K562 treated with DMSO at 1 percent for 4 hours (cell line): Measurements from ENCODE around the gene KRTAP2-2. TPM values are rescaled to one million over a fixed set of nuclear protein-coding genes. Genes with fewer than 3 reads are reported as not detected.

Experiments used
- total RNA-seq: library from RNA; unstranded; fragments of 300-600 nt; gene quantifications from 2 replicates; pipeline ENCODE4 v1.2.3, GENCODE V29; 2022; ENCODE audit not compliant: insufficient read depth

KRTAP2-2 gene
- not detected in 2 replicates for total RNA-seq

GRCh38 chr17:41055130-41055529 lies at the start of gene KRTAP2-2:
TSS of gene KRTAP2-2 (minus strand) at chr17:41055230. CDS start at chr17:41055211, 19 bp downstream.

DNA sequence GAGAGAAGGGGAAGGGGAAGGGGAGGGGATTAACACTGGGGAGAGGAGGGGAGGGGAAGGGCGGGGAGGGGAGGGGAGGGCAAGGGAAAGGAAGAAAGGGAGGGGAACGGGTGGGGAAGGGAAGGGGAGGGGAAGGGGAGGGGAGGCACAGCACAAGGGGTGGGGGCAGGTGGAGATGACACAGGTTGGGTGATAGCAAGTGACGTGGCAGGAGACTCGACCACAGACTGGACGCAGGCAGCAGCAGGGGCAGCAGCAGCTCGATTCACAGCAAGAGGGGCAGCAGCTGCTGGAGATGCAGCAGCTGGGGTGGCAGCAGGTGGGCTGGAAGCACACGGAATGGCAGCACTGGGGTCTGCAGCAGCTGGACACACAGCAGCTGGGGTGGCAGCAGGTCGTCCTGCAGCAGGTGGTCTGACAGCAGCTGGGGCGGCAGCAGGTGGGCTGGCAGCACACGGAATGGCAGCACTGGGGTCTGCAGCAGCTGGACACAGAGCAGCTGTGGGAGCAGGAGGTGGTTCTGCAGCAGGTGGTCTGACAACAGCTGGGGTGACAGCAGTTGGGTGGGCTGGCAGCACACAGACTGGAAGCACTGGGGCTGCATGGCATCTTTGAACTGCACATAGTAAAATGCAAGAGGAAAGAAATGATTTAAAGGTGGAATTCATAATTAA lies 46.7 kb upstream of the KRTAP2-2 start, which contains the start of gene KRTAP4-16:
Gene KRTAP4-16 (minus strand): TSS at position 624 of the 674 bp plus-strand sequence. CDS start 0 bp downstream, at position 624.

GRCh38 chr17:41098042-41098441 lies 43.0 kb upstream of the KRTAP2-2 start, which contains the start of gene KRTAP4-8:
TSS of gene KRTAP4-8 (minus strand) at chr17:41098142. CDS start at chr17:41098084, 58 bp downstream.

GRCh38 chr17:41084100-41084856 lies 29.2 kb upstream of the KRTAP2-2 start, which contains the start of gene KRTAP4-7:
TSS of gene KRTAP4-7 (plus strand) at chr17:41084150. CDS start at chr17:41084207, 57 bp downstream.

GRCh38 chr17:41065829-41066624 lies 11.0 kb upstream of the KRTAP2-2 start, which contains the start of gene KRTAP2-4:
TSS of gene KRTAP2-4 (minus strand) at chr17:41065879. CDS start at chr17:41065845, 34 bp downstream.

GRCh38 chr17:41060052-41060604 lies 5.1 kb upstream of the KRTAP2-2 start, which contains the start of gene KRTAP2-3:
TSS of gene KRTAP2-3 (minus strand) at chr17:41060114. CDS start at chr17:41060050, 64 bp downstream.

GRCh38 chr17:41046735-41047465 lies 8.1 kb downstream of the KRTAP2-2 start, which contains the start of gene KRTAP2-1:
TSS of gene KRTAP2-1 (minus strand) at chr17:41047316. CDS start at chr17:41047267, 49 bp downstream.

GRCh38 chr17:41040783-41041571 lies 14.1 kb downstream of the KRTAP2-2 start, which contains the start of gene KRTAP1-1:
TSS of gene KRTAP1-1 (minus strand) at chr17:41041450. CDS start at chr17:41041397, 53 bp downstream.

GRCh38 chr17:41034346-41034935 lies 20.6 kb downstream of the KRTAP2-2 start, which contains the start of gene KRTAP1-3:
TSS of gene KRTAP1-3 (minus strand) at chr17:41034874. CDS start at chr17:41034821, 53 bp downstream.

DNA sequence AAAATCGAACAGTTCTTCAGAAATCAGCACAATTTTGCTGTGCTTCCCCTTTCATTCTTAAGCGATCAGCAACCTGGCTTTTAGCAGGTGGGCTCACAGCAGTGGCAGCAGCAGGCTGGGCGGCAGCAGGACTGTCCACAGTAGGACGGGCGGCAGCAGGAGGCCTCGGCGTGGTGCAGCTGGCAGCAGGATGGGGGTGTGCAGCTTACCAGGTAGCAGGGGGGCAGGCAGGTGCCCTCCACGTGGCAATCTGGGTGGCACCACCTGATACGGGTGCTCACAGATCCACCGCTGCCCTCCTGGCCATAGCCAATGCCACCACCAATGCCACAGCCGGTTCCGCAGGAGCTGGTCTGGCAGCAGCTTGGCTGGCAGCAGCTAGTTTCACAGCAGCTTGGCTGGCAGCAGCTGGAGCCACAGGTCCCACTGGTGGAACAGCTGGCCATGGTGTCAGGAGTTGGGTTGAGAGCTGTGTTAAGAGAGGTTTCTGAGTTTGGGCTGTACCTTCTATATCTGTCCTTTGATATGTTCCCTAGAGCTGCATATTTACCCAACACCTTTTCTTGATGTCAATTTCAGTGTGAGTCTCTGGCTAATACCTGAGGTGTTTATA lies 25.3 kb downstream of the KRTAP2-2 start, which contains the start of gene KRTAP1-4:
Gene KRTAP1-4 (minus strand): TSS at position 563 of the 613 bp plus-strand sequence. CDS start 117 bp downstream, at position 446.

DNA sequence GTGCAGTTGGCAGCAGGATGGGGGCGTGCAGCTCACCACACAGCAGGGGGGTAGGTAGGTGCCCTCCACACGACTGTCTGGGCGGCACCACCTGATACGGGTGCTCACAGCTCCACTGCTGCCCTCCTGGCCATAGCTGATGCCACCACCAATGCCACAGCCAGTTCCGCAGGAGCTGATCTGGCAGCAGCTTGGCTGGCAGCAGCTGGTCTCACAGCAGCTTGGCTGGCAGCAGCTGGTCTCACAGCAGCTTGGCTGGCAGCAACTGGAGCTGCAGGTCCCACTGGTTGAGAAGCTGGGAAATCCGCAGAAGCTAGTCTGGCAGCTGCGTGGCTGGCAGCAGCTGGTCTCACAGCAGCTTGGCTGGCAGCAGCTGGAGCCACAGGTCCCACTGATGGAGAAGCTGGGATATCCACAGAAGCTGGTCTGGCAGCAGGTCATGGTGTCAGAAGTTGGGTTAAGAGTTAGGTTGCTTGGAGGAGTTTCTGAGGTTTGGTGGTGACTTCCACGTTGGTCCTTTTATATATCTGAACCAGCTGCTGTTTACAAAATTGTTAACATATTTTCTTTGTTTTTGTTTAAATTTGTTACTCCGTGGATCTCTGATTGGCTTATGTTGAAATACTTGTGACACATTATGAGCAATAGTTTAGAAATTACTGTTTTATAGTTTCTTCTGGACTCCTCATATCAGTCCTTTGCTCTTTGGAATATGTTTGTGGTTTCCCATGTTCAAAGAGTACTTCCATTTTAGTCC lies 28.1 kb downstream of the KRTAP2-2 start, which contains the start of gene KRTAP1-5:
Gene KRTAP1-5 (minus strand): TSS at position 494 of the 757 bp plus-strand sequence. CDS start 53 bp downstream, at position 441.

DNA sequence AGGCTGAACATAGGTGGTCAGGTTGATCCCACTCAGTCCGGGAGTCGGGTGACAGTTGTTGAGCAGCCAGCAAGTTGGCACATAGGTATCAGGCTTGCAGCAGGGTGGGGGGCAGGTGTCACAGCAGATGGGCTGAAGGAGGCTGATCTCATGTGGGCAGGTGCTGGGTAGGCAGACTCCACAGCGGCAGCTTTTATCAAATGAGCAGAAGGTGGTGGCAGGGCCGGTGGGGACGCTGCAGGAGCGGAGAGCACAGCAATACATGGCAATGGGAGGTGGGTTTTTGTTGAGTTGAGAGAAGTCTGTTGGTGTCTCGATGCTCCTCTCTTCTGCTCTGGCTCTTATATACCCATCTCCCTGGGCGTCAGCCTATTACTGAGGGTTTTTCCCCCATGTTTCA lies 46.2 kb downstream of the KRTAP2-2 start, which contains the start of gene KRTAP3-1:
Gene KRTAP3-1 (minus strand): TSS at position 318 of the 400 bp plus-strand sequence. CDS start 54 bp downstream, at position 264.

Other genes starting within 250 kb of the KRTAP2-2 start
- 46.6 and 60.8 TPM in 2 replicates for gene KRT10, start 232.6 kb downstream of the KRTAP2-2 start, total RNA-seq
- 5.7 and 8.8 TPM in 2 replicates for gene KRT12, start 188.0 kb downstream of the KRTAP2-2 start, total RNA-seq
- gene KRT20, start 170.0 kb downstream of the KRTAP2-2 start, total RNA-seq = not detected in 2 replicates
- not detected in 2 replicates for gene KRT23, start 117.6 kb downstream of the KRTAP2-2 start, total RNA-seq
- gene KRT39, start 88.3 kb downstream of the KRTAP2-2 start, total RNA-seq = not detected in 2 replicates
- gene KRT40, start 70.9 kb downstream of the KRTAP2-2 start, total RNA-seq = not detected in 2 replicates
- gene KRTAP3-3, start 61.1 kb downstream of the KRTAP2-2 start, total RNA-seq = not detected in 2 replicates
- not detected in 2 replicates for gene KRTAP3-2, start 55.3 kb downstream of the KRTAP2-2 start, total RNA-seq
- not detected in 2 replicates for gene KRTAP3-1, start 46.1 kb downstream of the KRTAP2-2 start, total RNA-seq
- not detected in 2 replicates for gene KRTAP1-5, start 28.0 kb downstream of the KRTAP2-2 start, total RNA-seq
- not detected in 2 replicates for gene KRTAP1-4, start 25.0 kb downstream of the KRTAP2-2 start, total RNA-seq
- not detected in 2 replicates for gene KRTAP1-3, start 20.4 kb downstream of the KRTAP2-2 start, total RNA-seq
- gene KRTAP1-1, start 13.8 kb downstream of the KRTAP2-2 start, total RNA-seq = not detected in 2 replicates
- gene KRTAP2-1, start 7.9 kb downstream of the KRTAP2-2 start, total RNA-seq = not detected in 2 replicates
- not detected in 2 replicates for gene KRTAP2-3, start 4.9 kb upstream of the KRTAP2-2 start, total RNA-seq
- gene KRTAP2-4, start 10.6 kb upstream of the KRTAP2-2 start, total RNA-seq = not detected in 2 replicates
- not detected in 2 replicates for gene KRTAP4-7, start 28.9 kb upstream of the KRTAP2-2 start, total RNA-seq
- gene KRTAP4-8, start 42.9 kb upstream of the KRTAP2-2 start, total RNA-seq = not detected in 2 replicates
- not detected in 2 replicates for gene KRTAP4-16, start 47.0 kb upstream of the KRTAP2-2 start, total RNA-seq
- gene KRTAP4-9, start 50.2 kb upstream of the KRTAP2-2 start, total RNA-seq = not detected in 2 replicates
- not detected in 2 replicates for gene KRTAP4-11, start 63.1 kb upstream of the KRTAP2-2 start, total RNA-seq
- not detected in 2 replicates for gene KRTAP4-12, start 69.0 kb upstream of the KRTAP2-2 start, total RNA-seq
- not detected in 2 replicates for gene KRTAP4-6, start 85.3 kb upstream of the KRTAP2-2 start, total RNA-seq
- not detected in 2 replicates for gene KRTAP4-5, start 94.6 kb upstream of the KRTAP2-2 start, total RNA-seq
- not detected in 2 replicates for gene KRTAP4-4, start 105.5 kb upstream of the KRTAP2-2 start, total RNA-seq
- not detected in 2 replicates for gene KRTAP4-3, start 113.0 kb upstream of the KRTAP2-2 start, total RNA-seq
- gene KRTAP4-2, start 123.0 kb upstream of the KRTAP2-2 start, total RNA-seq = not detected in 2 replicates
- not detected in 2 replicates for gene KRTAP4-1, start 129.7 kb upstream of the KRTAP2-2 start, total RNA-seq
- not detected in 2 replicates for gene KRTAP9-1, start 134.7 kb upstream of the KRTAP2-2 start, total RNA-seq
- not detected in 2 replicates for gene KRTAP9-2, start 171.4 kb upstream of the KRTAP2-2 start, total RNA-seq
- gene KRTAP9-3, start 177.2 kb upstream of the KRTAP2-2 start, total RNA-seq = not detected in 2 replicates
- not detected in 2 replicates for gene KRTAP9-8, start 182.8 kb upstream of the KRTAP2-2 start, total RNA-seq
- gene KRTAP9-4, start 194.5 kb upstream of the KRTAP2-2 start, total RNA-seq = not detected in 2 replicates
- gene KRTAP9-9, start 200.2 kb upstream of the KRTAP2-2 start, total RNA-seq = not detected in 2 replicates
- not detected in 2 replicates for gene KRTAP9-6, start 210.1 kb upstream of the KRTAP2-2 start, total RNA-seq
- not detected in 2 replicates for gene KRTAP9-7, start 220.5 kb upstream of the KRTAP2-2 start, total RNA-seq
- not detected in 2 replicates for gene KRTAP29-1, start 247.6 kb upstream of the KRTAP2-2 start, total RNA-seq